GM20000 (cell line): ENCODE results near the gene BRI3.

Experiments
- DNase-seq: peaks from one replicate; pipeline ENCODE4 v3.0.0; 2012; ENCODE audit warnings: low spot score
- CTCF ChIP-seq: IDR thresholded peaks from 2 replicates; pipeline ENCODE4 v1.5.1; 2012; ENCODE audit warnings: mild to moderate bottlenecking, control low read depth; ENCODE audit errors: extremely low read depth, missing control alignments

The BRI3 gene

GRCh38 chr7:98288064-98288823, 6.8 kb downstream of the BRI3 start:
- DNase-seq: no peak
- no peak for TF ChIP-seq CTCF

GRCh38 chr7:98289333-98289875, 7.9 kb downstream of the BRI3 start:
- DNase-seq: no peak
- TF ChIP-seq CTCF: no peak

- DNase-seq: no peak
- TF ChIP-seq CTCF: no peak
These were observed 10.2 kb downstream of the BRI3 start for GRCh38 chr7:98291717-98292116.

- no peak for TF ChIP-seq CTCF
- no peak for DNase-seq
These were observed 11.8 kb downstream of the BRI3 start for GRCh38 chr7:98293265-98293664.

GRCh38 chr7:98293746-98294145, 12.3 kb downstream of the BRI3 start:
- no peak for DNase-seq
- no peak for TF ChIP-seq CTCF

- DNase-seq: no peak
These were observed 12.8 kb downstream of the BRI3 start for GRCh38 chr7:98294326-98294725.

More at GRCh38 chr7:98294326-98294725, 12.8 kb downstream of the BRI3 start:
- TF ChIP-seq CTCF: no peak
